Neural progenitor cell (in vitro differentiated cells): ENCODE data around the gene ST6GALNAC2. TPM values are rescaled to one million over a fixed set of nuclear protein-coding genes. Genes with fewer than 3 reads are reported as not detected.

ENCODE experiments used
- DNase-seq: peaks from one replicate; pipeline ENCODE4 v3.0.0-alpha.2; 2016; ENCODE audit warnings: low spot score
- H2AFZ ChIP-seq: fragments of 200-600 bp; sonication (generic); replicated peaks from 2 replicates; pipeline ENCODE4 v1.6.1; 2016; ENCODE audit warnings: antibody characterized with exemption
- H3F3A ChIP-seq: fragments of 200-600 bp; sonication (generic); 2 replicates; pipeline ENCODE4 v1.6.1; 2016; ENCODE audit warnings: antibody characterized with exemption, low read depth
- H3K27ac ChIP-seq: fragments of 200-600 bp; sonication (generic); 2 replicates; pipeline ENCODE4 v1.5.1; 2016; ENCODE audit warnings: mild to moderate bottlenecking
- H3K27me3 ChIP-seq: fragments of 200-600 bp; sonication (generic); 2 replicates; pipeline ENCODE4 v1.6.1; 2016; ENCODE audit warnings: mild to moderate bottlenecking, moderate library complexity
- H3K36me3 ChIP-seq: fragments of 200-600 bp; sonication (generic); 2 replicates; pipeline ENCODE4 v1.5.1; 2016
- H3K4me1 ChIP-seq: fragments of 200-600 bp; sonication (generic); 2 replicates; pipeline ENCODE4 v1.6.1; 2016; ENCODE audit warnings: mixed run types
- H3K4me2 ChIP-seq: fragments of 200-600 bp; sonication (generic); 2 replicates; pipeline ENCODE4 v1.6.1; 2016
- H3K4me3 ChIP-seq: fragments of 200-600 bp; sonication (generic); 2 replicates; pipeline ENCODE4 v1.5.1; 2016
- H3K79me2 ChIP-seq: fragments of 200-600 bp; sonication (generic); 2 replicates; pipeline ENCODE4 v1.6.1; 2016; ENCODE audit warnings: low read depth
- H3K9ac ChIP-seq: fragments of 200-600 bp; sonication (generic); 2 replicates; pipeline ENCODE4 v1.6.1; 2016
- H3K9me3 ChIP-seq: fragments of 200-600 bp; sonication (generic); 2 replicates; pipeline ENCODE4 v1.5.1; 2016; ENCODE audit warnings: low read depth
- H4K20me1 ChIP-seq: fragments of 200-600 bp; sonication (generic); 2 replicates; pipeline ENCODE4 v1.6.1; 2016; ENCODE audit warnings: low read depth
- H3K27ac Mint-ChIP-seq: 3 replicates; pipeline ENCODE4 v1.8.0; 2021; ENCODE audit warnings: mixed read lengths
- H3K27me3 Mint-ChIP-seq: 2 replicates; pipeline ENCODE4 v1.8.0; 2022; ENCODE audit warnings: low read depth, mild to moderate bottlenecking, inconsistent platforms, moderate library complexity, mixed read lengths; ENCODE audit not compliant: insufficient read depth
- H3K36me3 Mint-ChIP-seq: 3 replicates; pipeline ENCODE4 v1.8.0; 2021; ENCODE audit warnings: mixed read lengths
- H3K4me1 Mint-ChIP-seq: 3 replicates; pipeline ENCODE4 v1.8.0; 2021; ENCODE audit warnings: mixed read lengths
- H3K4me3 Mint-ChIP-seq: 3 replicates; pipeline ENCODE4 v1.8.0; 2021; ENCODE audit warnings: mild to moderate bottlenecking, moderate library complexity, mixed read lengths
- H3K9me3 Mint-ChIP-seq: 3 replicates; pipeline ENCODE4 v1.8.0; 2020; ENCODE audit warnings: mixed read lengths
- CTCF ChIP-seq: fragments of 200-600 bp; sonication (generic); IDR thresholded peaks from 2 replicates; pipeline ENCODE4 v1.5.1; 2017; ENCODE audit warnings: antibody characterized with exemption, mild to moderate bottlenecking
- EZH2 ChIP-seq: fragments of 200-600 bp; sonication (generic); IDR thresholded peaks from 2 replicates; pipeline ENCODE4 v1.6.1; 2017; ENCODE audit warnings: antibody characterized with exemption, mild to moderate bottlenecking, moderate library complexity
- EZH2phosphoT487 ChIP-seq: fragments of 200-600 bp; sonication (generic); IDR thresholded peaks from 2 replicates; pipeline ENCODE4 v1.6.1; 2017; ENCODE audit warnings: antibody characterized with exemption
- total RNA-seq: library from RNA; depleted of rRNA; stranded (reverse); fragments of >200 nt; gene quantifications from 2 replicates; pipeline ENCODE4 v1.2.3, GENCODE V29; 2015; ENCODE audit warnings: low replicate concordance

The ST6GALNAC2 gene
- total RNA-seq, 1 donor from 2014 or later: not detected

GRCh38 chr17:76601065-76601464 is 15.4 kb upstream of the ST6GALNAC2 start:
- no peak overlapping the region for H2AFZ ChIP-seq
- H3K4me2 ChIP-seq: no peak overlapping the region
- Mint-ChIP-seq H3K36me3 (no peaks in the 10 kb centered on the region), H3K9me3 (peaks cover 4% of the 10 kb centered on the region), H3K27me3 (peaks cover 11% of the 10 kb centered on the region), H3K4me3 (no peak overlapping the region), H3K27ac (no peak overlapping the region), H3K4me1 (no peaks in the 10 kb centered on the region)
- H4K20me1 ChIP-seq: no peaks in the 10 kb centered on the region
- no peaks in the 10 kb centered on the region for H3F3A ChIP-seq
- no peak overlapping the region for H3K27ac ChIP-seq
- no peak overlapping the region for H3K9ac ChIP-seq
- no peaks in the 10 kb centered on the region for H3K27me3 ChIP-seq
- no peak for DNase-seq
- no peaks in the 10 kb centered on the region for H3K36me3 ChIP-seq
- no peaks in the 10 kb centered on the region for H3K9me3 ChIP-seq
- peaks cover 7% of the 10 kb centered on the region for H3K4me1 ChIP-seq
- no peak overlapping the region for H3K4me3 ChIP-seq
- no peaks in the 10 kb centered on the region for H3K79me2 ChIP-seq
- TF ChIP-seq EZH2: no peak
- no peak for TF ChIP-seq EZH2phosphoT487
- no peak for TF ChIP-seq CTCF

GRCh38 chr17:76599694-76600460 is 14.2 kb upstream of the ST6GALNAC2 start:
- Histone ChIP-seq H3K9me3 (no peaks in the 10 kb centered on the region), H3K27ac (no peak overlapping the region), H3K79me2 (no peaks in the 10 kb centered on the region), H3K4me1 (no peaks in the 10 kb centered on the region), H3K4me3 (no peak overlapping the region), H3K4me2 (no peak overlapping the region), H3K9ac (no peak overlapping the region), H3K36me3 (no peaks in the 10 kb centered on the region), H4K20me1 (no peaks in the 10 kb centered on the region), H3K27me3 (no peaks in the 10 kb centered on the region), H2AFZ (no peak overlapping the region), H3F3A (no peaks in the 10 kb centered on the region)
- H3K36me3 Mint-ChIP-seq: no peaks in the 10 kb centered on the region
- no peak overlapping the region for H3K4me3 Mint-ChIP-seq
- H3K27ac Mint-ChIP-seq: no peak overlapping the region
- no peaks in the 10 kb centered on the region for H3K4me1 Mint-ChIP-seq
- peaks cover 4% of the 10 kb centered on the region for H3K9me3 Mint-ChIP-seq
- DNase-seq: no peak
- H3K27me3 Mint-ChIP-seq: peaks cover 9% of the 10 kb centered on the region
- TF ChIP-seq EZH2phosphoT487 (no peak), EZH2 (no peak), CTCF (no peak)

- no peak overlapping the region for H2AFZ ChIP-seq
- H3K27me3 Mint-ChIP-seq: peaks cover 9% of the 10 kb centered on the region
- no peaks in the 10 kb centered on the region for H3F3A ChIP-seq
Observed at GRCh38 chr17:76598004-76598439, 12.4 kb upstream of the ST6GALNAC2 start.

More at GRCh38 chr17:76598004-76598439, 12.4 kb upstream of the ST6GALNAC2 start:
- H3K9ac ChIP-seq: no peak overlapping the region
- no peak overlapping the region for H3K27ac ChIP-seq
- no peaks in the 10 kb centered on the region for H3K4me1 ChIP-seq
- TF ChIP-seq EZH2phosphoT487 (no peak), EZH2 (no peak), CTCF (no peak)
- Mint-ChIP-seq H3K4me3 (no peak overlapping the region), H3K36me3 (no peaks in the 10 kb centered on the region), H3K27ac (no peak overlapping the region), H3K9me3 (peaks cover 2% of the 10 kb centered on the region), H3K4me1 (peaks cover 3% of the 10 kb centered on the region)
- DNase-seq: no peak
- no peaks in the 10 kb centered on the region for H3K27me3 ChIP-seq
- no peaks in the 10 kb centered on the region for H3K79me2 ChIP-seq
- H3K4me2 ChIP-seq: no peak overlapping the region
- H4K20me1 ChIP-seq: no peaks in the 10 kb centered on the region
- H3K9me3 ChIP-seq: no peaks in the 10 kb centered on the region
- no peak overlapping the region for H3K4me3 ChIP-seq
- no peaks in the 10 kb centered on the region for H3K36me3 ChIP-seq
